ENCODE measurements around the gene SLC9A3.

DNA sequence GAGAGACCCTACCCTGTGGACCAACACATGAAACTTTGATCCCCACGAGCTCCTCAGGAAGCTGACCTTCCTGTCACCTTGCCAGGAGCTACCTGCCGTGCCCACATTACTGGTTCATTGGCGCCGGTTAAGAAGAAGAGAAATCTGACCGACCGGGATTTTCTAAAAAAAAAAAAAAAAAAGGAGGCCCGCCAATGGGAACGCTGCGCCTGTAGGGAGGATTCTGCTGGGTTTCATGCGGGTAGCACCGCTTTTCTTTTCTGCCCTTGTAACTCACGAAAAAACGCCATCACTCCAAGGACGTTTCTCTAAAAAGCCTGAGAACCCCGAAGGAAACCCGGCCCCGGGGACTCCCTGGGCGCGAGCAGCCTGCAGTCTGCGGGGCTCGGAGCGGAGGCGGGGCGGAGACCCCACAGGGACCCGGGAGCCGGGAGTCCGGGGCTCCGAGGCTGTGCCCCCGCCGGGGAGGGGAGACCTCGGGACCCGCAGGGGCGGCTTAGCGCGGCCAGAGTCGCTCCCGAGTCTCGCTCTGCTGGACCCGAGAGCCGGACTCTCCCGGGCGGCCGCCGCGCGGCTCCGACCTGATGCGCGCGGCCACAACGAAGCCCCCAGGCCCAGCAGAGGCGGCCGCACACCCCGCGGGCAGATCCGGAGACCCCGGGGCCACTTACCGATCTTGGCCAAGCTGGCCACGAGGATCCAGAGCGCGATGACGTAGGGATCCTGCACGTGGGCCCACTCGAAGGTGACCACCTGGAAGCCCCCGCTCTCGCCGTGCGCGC lies 617 bp downstream of the SLC9A3 start:
- TF ChIP-seq, protein P1, sequence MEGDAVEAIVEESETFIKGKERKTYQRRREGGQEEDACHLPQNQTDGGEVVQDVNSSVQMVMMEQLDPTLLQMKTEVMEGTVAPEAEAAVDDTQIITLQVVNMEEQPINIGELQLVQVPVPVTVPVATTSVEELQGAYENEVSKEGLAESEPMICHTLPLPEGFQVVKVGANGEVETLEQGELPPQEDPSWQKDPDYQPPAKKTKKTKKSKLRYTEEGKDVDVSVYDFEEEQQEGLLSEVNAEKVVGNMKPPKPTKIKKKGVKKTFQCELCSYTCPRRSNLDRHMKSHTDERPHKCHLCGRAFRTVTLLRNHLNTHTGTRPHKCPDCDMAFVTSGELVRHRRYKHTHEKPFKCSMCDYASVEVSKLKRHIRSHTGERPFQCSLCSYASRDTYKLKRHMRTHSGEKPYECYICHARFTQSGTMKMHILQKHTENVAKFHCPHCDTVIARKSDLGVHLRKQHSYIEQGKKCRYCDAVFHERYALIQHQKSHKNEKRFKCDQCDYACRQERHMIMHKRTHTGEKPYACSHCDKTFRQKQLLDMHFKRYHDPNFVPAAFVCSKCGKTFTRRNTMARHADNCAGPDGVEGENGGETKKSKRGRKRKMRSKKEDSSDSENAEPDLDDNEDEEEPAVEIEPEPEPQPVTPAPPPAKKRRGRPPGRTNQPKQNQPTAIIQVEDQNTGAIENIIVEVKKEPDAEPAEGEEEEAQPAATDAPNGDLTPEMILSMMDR (IDR thresholded peaks at IDR 0.05), result no peak
- TF ChIP-seq JUND (IDR thresholded peaks at IDR 0.05) (no peak), EP300 (IDR thresholded peaks at IDR 0.05; ENCODE audit: borderline replicate concordance in 1 of 2, low read depth in 1 of 2, low read length in 1 of 2) (no peak), TCF12 (IDR thresholded peaks at IDR 0.05) (no peak), POLR2AphosphoS5 (IDR thresholded peaks at IDR 0.05; ENCODE audit: low read depth, low read length) (no peak), GABPA (IDR thresholded peaks at IDR 0.05; ENCODE audit: low read depth) (no peak), ELF1 (IDR thresholded peaks at IDR 0.05) (no peak)
